GM12878 (cell line): ENCODE data around the gene GLE1. TPM values are rescaled to one million over a fixed set of nuclear protein-coding genes. Genes with fewer than 3 reads are reported as not detected.

Source experiments
- RBBP5 ChIP-seq: fragments of 200-600 bp; sonication (generic); conservative IDR thresholded peaks from 2 replicates; pipeline ENCODE4 v1.6.1; 2016
- SMARCA5 ChIP-seq: fragments of 450-650 bp; IDR thresholded peaks from 2 replicates; pipeline ENCODE4 v1.6.1; 2017; ENCODE audit warnings: mild to moderate bottlenecking
- TCF12 ChIP-seq: IDR thresholded peaks from 2 replicates; pipeline ENCODE4 v1.6.1; 2011; ENCODE audit warnings: low read depth, mild to moderate bottlenecking, low read length
- USF1 ChIP-seq: IDR thresholded peaks from 2 replicates; pipeline ENCODE4 v1.6.1; 2011; ENCODE audit warnings: borderline replicate concordance, low read depth, mild to moderate bottlenecking, moderate library complexity, mixed read lengths, low read length; ENCODE audit not compliant: insufficient read depth; ENCODE audit errors: extremely low read length
- ZBTB11 ChIP-seq: fragments of 450-650 bp; formaldehyde crosslinking; IDR thresholded peaks from 2 replicates; pipeline ENCODE4 v1.5.0; 2022; ENCODE audit warnings: mild to moderate bottlenecking, missing genetic modification characterization
- ZNF384 ChIP-seq: IDR thresholded peaks from 2 replicates; pipeline ENCODE4 v1.6.1; 2012; ENCODE audit warnings: low read depth, mild to moderate bottlenecking, low read length, improper control_type of control experiment, borderline replicate concordance
- ZNF592 ChIP-seq: fragments of 450-650 bp; IDR thresholded peaks from 2 replicates; pipeline ENCODE4 v1.6.1; 2017; ENCODE audit warnings: mild to moderate bottlenecking, moderate library complexity
- polyA plus RNA-seq, 11 experiments: library from polyadenylated mRNA; depleted of rRNA in 4 of 11; unstranded in 6 of 11; stranded (reverse) in 5 of 11; fragments of >200 nt; fragmentation: Nextera tagmentation in 4 of 11; fragmentation: Illumina TruSeq in 1 of 11; extraction: Ambion mirVana in 4 of 11; extraction: Trizol in 1 of 11; gene quantifications; 1 replicate in 1 of 11; 2 replicates in 10 of 11; pipeline versions ENCODE4 v1.2.1 to v1.2.3, GENCODE V29; 2011 to 2016; ENCODE audit warnings: inconsistent platforms in 2 of 11, missing spikeins in 2 of 11, low read depth in 1 of 11
- total RNA-seq, 4 experiments: library from RNA; depleted of rRNA in 3 of 4; stranded (reverse); fragments of >200 nt in 3 of 4; fragmentation: Illumina TruSeq in 1 of 4; extraction: Trizol in 1 of 4; gene quantifications; 2 replicates each; pipeline versions ENCODE4 v1.2.1 to v1.2.3, GENCODE V29; 2013 to 2021

Gene GLE1
- total and polyA plus RNA-seq, 10 of the 15 experiments (the other 5 are each of a cell fraction or from before 2014, with no cell fraction given): 17.4 to 52.0 (median 37.7) TPM

GRCh38 chr9:128521956-128522355, 17.4 kb downstream of the GLE1 start (continued):
- no peak for TF ChIP-seq ZBTB11 (CRISPR knock-in tag)
- TF ChIP-seq ZNF592: no peak
- TF ChIP-seq USF1: no peak
- TF ChIP-seq TCF12: no peak
- no peak for TF ChIP-seq SMARCA5
- no peak for TF ChIP-seq ZNF384
- TF ChIP-seq RBBP5: no peak
